EL (cell line): ENCODE results near the gene PRR36.
A peak's percentile ranks its signal among the peaks of the same experiment; 100 is the strongest.
"Not testable (repeated sequence)": the region's sequence is repeated elsewhere in the genome, so short reads cannot be mapped to it uniquely, and the experiment has no call there.

Experiments
- DNase-seq: peaks from one replicate; pipeline ENCODE4 v3.0.0-alpha.2; 2016

PRR36 gene

DNA sequence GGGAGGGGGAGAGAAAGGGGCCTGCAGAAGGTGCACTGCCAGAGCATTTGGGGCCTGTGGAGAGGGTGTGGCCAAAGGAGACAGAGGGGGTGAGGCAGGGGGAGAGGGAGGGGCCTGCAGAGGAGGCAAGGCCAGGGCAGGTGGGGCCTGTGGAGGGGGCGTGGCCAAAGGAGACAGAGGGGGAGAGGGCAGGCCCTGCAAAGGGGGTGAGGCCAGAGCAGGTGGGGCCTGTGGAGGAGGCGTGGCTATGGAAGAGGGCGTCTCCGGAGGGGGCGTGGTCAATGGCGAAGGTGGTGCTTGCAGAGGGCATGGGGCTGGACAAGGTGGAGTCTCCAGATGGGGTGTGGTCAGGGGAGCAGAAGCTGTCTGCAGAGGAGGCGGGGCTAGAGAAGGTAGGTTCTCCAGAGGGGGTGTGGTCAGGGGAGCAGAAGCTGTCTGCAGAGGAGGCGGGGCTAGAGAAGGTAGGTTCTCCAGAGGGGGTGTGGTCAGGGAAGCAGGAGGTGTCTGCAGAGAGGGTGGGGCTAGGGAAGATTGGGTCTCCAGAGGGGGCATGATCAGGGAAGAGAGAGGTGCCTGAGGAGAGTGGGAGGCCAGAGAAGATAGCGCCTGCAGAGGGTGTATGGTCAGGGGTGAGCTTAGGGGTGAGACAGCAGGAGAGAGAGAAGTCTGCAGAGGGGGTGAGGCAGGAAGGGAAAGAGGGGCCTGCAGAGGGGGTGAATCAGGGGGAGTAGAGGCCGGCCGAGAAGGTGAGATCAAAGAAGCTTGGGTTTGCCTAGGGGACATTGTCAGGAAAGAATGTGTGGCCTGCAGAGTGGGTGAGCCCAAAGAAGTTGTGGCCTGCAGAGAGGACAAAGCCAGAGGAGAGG lies 3.4 kb downstream of the PRR36 start:
- DNase-seq = peak; percentile 60

DNA sequence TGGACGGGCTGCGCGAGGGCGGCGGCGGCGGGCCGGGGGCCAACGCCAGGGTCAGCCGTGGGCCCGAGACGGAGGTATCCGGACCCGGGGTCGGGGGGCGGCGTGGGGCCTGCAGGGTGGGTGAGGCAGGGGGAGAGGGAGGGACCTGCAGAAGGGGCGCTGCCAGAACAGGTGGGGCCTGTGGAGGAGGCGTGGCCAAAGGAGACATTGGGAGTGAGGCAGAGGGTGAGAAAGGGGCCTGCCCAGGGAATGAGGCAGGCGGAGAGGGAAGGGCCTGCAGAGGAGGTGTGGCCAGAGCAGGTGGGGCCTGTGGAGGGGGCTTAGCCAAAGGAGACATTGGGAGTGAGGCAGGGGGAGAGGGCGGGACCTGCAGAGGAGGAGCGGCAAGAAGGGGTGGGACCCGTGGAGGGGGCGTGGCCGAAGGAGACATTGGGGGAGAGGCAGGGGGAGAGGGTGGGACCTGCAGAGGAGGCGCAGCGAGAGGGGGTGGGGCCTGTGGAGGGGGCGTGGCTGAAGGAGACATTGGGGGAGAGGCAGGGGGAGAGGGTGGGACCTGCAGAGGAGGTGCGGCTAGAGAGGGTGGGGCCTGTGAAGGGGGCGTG lies 4.2 kb downstream of the PRR36 start:
- DNase-seq = peak; percentile 46

DNA sequence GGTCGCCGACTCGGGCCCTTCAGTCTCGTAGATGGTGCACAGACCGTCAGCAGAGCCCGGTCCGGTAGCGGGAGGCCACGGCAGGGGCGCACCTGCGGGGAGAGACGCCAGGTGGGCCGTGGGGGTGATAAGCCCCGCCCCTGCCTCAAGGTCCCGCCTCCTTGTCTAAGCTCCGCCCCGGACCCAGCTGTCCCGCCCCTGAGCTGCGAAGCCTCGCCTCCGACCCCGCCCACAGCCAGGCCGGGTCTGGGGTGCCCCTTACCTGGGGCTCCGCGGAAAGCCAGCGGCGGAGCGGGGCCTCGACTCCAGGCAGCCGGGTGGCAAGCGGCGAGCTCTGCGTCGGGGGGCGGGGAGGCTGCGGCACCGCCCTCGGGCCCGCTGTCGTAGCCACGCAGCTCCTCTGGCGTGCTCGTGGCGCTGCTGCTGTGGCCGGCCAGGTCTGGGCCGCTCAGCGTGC lies 4.7 kb downstream of the PRR36 start:
- peak; percentile 55 for DNase-seq

GRCh38 chr19:7868671-7869452 lies 5.3 kb downstream of the PRR36 start:
- peak; percentile 88 for DNase-seq

DNA sequence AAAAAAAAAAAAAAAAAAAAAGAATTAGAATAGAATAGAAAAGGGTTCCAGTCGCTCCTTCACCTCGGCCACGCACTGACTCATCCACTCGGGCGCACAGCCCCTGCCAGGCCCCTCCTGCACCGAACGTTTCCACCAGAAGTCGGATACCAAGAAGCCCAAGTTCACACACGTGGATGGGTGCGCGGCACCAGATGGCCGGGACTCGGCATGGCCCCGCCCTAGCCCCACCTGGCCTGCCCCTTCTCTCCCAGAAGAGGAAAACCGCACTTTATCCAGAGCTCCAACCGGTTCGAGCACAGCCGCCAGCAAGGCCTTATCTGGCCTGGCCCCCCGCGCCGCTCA lies 5.9 kb downstream of the PRR36 start:
- peak; percentile 21 for DNase-seq

- no peak for DNase-seq
These were observed 6.9 kb downstream of the PRR36 start for GRCh38 chr19:7867092-7867844.

GRCh38 chr19:7866399-7867091 lies 7.6 kb downstream of the PRR36 start:
- no peak for DNase-seq

GRCh38 chr19:7865262-7865911 lies 8.8 kb downstream of the PRR36 start:
- DNase-seq = no peak

DNA sequence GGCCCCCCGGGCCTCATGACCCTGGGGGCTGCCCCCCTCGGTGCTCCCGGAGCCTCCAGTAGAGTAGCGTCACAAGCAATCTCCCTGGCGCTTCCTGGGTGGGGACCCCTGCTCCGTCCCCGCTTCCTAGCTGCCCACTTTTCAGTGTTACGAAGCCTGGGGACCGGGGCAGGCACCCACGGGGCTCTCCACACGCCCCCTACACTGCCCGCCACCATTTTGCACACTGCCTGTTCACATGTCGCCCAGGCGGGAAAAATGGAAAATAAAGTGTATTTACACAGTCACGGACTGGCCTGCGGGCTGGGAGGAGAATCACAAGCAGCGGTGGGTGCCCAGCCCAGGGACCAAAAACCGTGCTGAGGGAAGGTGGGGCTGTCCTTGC lies 9.5 kb downstream of the PRR36 start:
- DNase-seq = no peak

DNA sequence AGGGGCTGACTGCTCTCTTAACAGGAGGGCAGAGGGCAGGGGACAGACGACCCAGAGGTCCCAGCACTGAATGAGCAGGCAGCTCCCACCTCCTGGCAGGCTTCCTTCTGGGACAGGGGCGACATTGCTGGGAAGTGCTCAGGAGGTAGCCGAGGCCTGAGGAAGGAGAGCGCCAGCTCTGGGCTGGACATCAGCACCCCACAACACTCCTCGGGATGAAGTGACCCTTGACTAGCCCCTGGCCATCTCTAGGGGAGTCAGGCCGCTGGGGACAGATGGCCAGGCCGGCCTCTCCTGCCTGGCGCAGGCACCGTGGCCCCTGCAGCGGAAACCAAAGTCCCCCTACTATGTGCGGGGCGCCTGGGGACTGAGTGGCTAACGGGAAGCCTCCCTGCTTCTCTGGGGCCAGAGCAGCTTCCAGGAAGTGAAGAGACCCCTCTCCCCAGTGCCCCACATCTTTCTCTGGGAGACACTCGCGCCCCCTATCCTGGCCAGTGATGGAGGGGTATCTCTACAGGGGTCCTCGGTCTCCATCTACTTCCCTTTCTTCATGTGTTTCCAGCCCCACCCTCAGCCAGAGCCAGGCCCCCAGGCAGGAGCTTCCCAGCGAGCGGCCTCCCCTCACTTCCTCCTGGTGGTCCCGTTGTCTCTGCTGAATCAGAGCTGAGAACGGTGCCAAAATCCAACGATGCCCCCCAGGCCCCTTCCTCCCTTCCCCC lies 10.1 kb downstream of the PRR36 start:
- DNase-seq = no peak

- no peak for DNase-seq
These were observed 10.8 kb downstream of the PRR36 start for GRCh38 chr19:7863157-7863970.

DNA sequence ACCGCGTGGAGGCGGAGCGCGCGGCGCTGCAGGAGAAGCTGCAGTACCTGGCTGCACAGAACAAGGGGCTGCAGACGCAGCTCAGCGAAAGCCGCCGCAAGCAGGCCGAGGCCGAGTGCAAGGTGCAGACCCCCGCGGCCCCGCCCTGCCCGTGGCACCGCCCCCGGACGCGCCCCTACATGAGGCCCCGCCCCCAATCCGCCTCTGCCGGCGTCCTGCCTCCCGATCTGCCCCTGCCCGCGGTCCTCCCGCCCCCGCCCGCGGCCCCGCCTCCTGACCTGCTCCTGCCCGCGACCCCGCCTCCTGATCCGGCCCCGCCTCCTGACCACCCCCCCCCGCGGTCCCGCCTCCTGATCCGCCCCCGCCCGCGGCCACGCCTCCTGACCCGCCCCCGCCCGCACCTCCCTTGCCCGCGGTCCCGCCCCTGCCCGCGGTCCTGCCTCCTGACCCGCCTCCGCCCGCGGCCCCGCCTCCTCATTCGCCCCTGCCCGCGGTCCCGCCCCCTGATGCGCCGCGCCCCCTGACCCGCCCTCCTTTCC lies 11.7 kb downstream of the PRR36 start:
- DNase-seq = no peak

DNA sequence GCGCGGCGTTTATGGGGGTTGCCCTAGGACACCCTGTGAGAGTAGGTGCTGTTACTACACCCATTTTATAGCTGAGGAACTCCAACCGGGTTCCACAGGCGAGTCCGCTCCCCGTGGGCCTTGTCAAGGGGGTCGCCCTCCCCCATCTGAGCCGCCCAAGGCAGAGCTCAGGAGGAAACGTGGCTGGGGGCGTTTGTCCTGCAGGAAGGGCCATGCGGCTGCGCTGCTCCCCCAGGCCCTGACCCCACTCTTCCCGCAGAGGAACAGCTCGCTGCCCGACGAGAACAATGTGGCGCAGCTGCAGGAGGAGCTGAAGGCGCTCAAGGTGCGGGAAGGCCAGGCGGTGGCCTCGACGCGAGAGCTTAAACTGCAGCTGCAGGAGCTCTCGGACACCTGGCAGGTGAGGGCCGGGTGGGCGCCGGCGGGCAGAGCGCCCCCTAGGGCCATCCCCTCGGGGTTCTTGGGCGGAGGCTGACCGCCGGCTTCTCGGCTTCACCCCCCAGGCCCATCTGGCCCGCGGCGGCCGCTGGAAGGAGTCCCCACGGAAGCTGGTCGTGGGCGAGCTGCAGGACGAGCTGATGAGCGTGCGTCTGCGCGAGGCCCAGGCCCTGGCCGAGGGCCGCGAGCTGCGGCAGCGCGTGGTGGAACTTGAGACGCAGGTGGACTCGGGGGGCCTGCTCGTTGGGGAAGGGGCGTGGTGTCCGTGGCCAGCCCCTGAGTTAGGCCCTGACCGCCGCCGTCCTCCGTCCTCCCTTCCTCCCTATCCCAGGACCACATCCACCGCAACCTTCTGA lies 12.4 kb downstream of the PRR36 start:
- no peak for DNase-seq

DNA sequence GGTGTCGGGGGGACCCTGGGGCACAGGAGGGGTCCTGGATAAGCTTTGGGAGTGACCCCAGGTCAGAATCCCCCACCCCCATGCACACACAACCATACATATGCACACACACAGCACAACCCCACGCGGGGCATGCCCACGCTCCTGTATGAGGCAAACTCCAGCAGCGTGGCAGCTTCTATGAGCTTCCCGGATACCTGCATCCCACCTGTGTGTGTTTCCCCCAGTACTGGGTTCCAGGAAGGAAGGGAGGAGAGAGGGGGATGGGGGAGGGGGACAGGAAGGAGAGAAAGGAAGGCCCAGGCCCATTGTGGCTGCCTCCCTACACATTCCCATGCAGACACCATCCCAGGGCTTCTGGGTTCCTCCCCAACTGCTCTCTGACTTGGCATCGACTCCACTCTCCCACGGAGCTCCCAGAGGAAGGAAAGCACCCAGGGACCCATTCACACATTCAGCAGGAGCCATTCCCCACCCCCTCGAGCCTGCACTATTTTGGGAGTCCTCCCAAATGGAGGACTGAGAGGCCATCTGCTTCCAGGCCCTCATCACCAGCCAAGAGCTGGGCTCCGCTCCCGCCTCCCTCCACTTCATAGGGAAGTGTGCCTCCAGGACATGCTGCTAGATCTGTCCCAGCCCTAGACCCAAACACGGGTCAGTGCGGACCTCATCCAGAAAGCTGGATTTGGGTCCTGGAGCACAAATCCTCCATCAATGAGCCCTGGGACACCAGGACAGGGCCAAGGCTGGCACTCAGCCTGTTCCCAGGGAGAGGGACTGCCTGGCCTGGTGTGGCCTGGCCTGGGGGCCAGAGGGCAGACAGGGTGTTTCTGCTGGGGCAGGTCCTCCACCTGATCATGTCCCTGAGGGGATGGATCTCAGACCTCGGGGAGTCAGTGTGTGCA lies 13.2 kb downstream of the PRR36 start:
- DNase-seq = no peak

- no peak for DNase-seq
These were observed 14.1 kb downstream of the PRR36 start for GRCh38 chr19:7859831-7860713.

DNA sequence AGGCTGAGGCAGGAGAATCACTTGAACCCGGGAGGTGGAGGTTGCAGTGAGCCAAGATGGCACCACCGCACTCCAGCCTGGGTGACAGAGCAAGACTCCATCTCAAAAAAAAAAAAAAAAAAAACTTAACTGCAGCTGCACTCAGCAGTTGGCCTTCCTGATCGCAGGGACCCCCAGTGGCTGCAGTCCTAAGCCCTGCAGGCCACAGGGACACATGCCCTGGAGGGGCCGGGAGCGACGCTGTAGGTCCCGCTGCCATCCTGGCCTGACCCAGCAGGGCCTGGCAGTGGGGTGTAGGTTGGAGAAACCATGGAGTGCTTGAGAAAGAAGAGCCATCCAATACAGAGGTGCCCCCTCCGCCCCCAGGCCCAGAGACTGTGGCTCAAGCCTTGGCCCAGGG lies 15.1 kb downstream of the PRR36 start:
- DNase-seq = not testable (repeated sequence)
